ENCODE results near the gene LSM2.

Gene LSM2

GRCh38 chr6:31760790-31761189 lies 46.0 kb downstream of the LSM2 start:
- Histone ChIP-seq H3K4me3 (ENCODE audit: low read length) (no peak overlapping the region), H3K36me3 (ENCODE audit: control insufficient read depth, insufficient read depth, low read length, severe bottlenecking) (no peaks in the 10 kb centered on the region), H3K9me3 (ENCODE audit: control insufficient read depth, low read length) (no peaks in the 10 kb centered on the region), H3K27me3 (replicated peaks; ENCODE audit: control insufficient read depth, insufficient read depth, low read length) (peaks cover under 1% of the 10 kb centered on the region), H3K4me1 (ENCODE audit: control insufficient read depth, insufficient read depth, low read length) (no peaks in the 10 kb centered on the region), H3K9ac (ENCODE audit: low read length) (no peak overlapping the region)
- DNase-seq (ENCODE audit: low read depth) = no peak

- Histone ChIP-seq H3K4me3 (ENCODE audit: low read length) (no peak overlapping the region), H3K36me3 (ENCODE audit: control insufficient read depth, insufficient read depth, low read length, severe bottlenecking) (no peaks in the 10 kb centered on the region), H3K27me3 (replicated peaks; ENCODE audit: control insufficient read depth, insufficient read depth, low read length) (no peaks in the 10 kb centered on the region), H3K4me1 (ENCODE audit: control insufficient read depth, insufficient read depth, low read length) (no peaks in the 10 kb centered on the region), H3K9ac (ENCODE audit: low read length) (no peak overlapping the region), H3K9me3 (ENCODE audit: control insufficient read depth, low read length) (no peaks in the 10 kb centered on the region)
- DNase-seq (ENCODE audit: low read depth) = no peak
These were observed 48.5 kb downstream of the LSM2 start for GRCh38 chr6:31758281-31758680.

DNA sequence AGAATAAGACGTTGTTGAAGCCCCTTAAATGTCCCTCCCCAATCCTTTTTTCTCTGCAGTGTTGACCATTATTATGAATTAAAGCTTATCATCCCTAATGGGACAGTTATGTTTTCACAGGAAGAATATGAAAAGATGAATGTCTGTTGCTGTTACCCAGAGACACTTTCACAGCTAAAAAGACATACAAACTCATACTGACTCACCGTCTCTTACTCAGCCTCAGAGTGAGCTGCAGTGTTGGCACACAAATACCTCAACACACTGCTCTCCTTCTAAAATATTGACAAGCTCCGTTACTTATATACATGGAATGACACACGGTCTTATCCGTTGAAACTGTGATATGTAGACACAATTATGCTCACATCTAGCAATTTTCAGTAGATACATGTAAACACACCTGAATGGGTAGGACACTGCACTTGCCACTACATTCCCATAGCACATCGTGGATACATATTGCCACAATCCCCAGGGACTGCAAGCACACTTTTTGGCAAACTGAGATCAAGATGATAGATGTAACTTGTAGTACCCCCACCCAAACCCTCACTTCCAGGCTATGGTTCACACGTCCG lies 53.9 kb downstream of the LSM2 start:
- DNase-seq (ENCODE audit: low read depth) = peak; percentile 53
- no peaks in the 10 kb centered on the region for H3K9me3 ChIP-seq (ENCODE audit: control insufficient read depth, low read length)

DNA sequence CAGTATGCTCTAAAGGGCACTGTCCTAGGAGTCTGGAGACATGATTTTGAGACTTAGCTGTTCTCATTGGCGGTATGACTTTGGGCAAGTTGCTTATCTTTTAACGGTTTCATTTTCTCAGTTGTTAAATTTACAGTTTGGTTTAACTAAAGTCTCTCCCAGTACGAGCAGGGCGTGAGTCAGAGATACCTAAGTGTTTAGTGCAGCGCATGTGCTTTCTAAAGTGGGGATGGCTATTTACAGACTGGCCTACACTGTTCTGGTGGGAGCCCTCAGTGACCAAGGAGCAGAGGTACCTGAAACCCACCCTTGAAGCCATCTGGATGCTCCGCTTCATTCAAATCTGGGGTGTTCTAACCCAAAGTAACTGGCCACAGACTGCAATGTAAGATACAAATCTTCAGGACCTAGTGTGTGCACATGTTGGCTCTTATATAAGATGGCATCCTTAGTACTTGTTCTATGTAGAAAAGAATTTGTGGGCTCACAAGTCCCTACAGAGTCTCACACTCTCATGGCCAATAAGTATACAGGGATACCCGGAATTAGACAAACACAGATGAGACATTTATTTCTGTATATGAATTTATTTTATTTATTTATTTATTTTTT lies 56.2 kb downstream of the LSM2 start:
- peaks cover 15% of the 10 kb centered on the region for H3K4me1 ChIP-seq (ENCODE audit: control insufficient read depth, insufficient read depth, low read length)
- H3K4me3 ChIP-seq (ENCODE audit: low read length) = no peak overlapping the region
- no peaks in the 10 kb centered on the region for H3K36me3 ChIP-seq (ENCODE audit: control insufficient read depth, insufficient read depth, low read length, severe bottlenecking)
- H3K27me3 ChIP-seq (replicated peaks; ENCODE audit: control insufficient read depth, insufficient read depth, low read length) = no peaks in the 10 kb centered on the region
- DNase-seq (ENCODE audit: low read depth) = no peak
- H3K9ac ChIP-seq (ENCODE audit: low read length) = no peak overlapping the region
- H3K9me3 ChIP-seq (ENCODE audit: control insufficient read depth, low read length) = no peaks in the 10 kb centered on the region

More for the DNA sequence above, 53.9 kb downstream of the LSM2 start:
- Histone ChIP-seq H3K4me1 (ENCODE audit: control insufficient read depth, insufficient read depth, low read length) (peaks cover 7% of the 10 kb centered on the region), H3K4me3 (ENCODE audit: low read length) (no peak overlapping the region), H3K27me3 (replicated peaks; ENCODE audit: control insufficient read depth, insufficient read depth, low read length) (no peaks in the 10 kb centered on the region), H3K9ac (ENCODE audit: low read length) (no peak overlapping the region), H3K36me3 (ENCODE audit: control insufficient read depth, insufficient read depth, low read length, severe bottlenecking) (no peaks in the 10 kb centered on the region)

DNA sequence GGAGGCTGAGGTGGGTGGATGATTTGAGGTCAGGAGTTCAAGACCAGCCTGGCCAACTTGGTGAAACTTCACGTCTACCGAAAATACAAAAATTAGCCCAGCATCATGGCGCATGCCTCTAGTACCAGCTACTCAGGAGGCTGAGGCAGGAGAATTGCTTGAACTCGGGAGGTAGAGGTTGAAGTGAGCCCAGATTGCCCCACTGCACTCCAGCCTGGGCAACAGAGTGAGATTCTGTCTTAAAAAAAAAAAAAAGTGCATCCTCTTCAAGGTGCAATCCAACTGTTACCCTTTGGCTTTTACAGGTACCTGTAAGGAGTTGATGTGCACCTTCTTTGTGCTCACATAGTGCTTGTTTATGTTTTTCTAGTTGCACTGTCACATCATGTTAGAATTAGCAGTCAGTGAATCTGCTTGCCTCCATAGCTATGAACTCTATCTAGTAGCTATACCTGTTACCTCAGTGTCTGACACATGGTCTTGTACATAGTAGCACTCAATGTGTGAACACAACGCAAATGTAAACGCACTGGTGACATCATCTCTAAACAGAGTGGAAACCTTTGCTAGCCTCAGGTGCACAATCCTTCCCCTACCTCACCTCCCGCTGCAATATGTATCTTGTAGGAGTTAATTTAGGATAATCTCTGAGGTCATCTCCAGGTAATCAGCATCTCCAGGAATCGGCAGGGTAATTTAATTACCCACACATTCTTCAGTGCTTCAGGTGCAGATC lies 57.3 kb downstream of the LSM2 start:
- Histone ChIP-seq H3K36me3 (ENCODE audit: control insufficient read depth, insufficient read depth, low read length, severe bottlenecking) (no peaks in the 10 kb centered on the region), H3K4me3 (ENCODE audit: low read length) (no peak overlapping the region), H3K9ac (ENCODE audit: low read length) (no peak overlapping the region), H3K4me1 (ENCODE audit: control insufficient read depth, insufficient read depth, low read length) (peaks cover 15% of the 10 kb centered on the region), H3K27me3 (replicated peaks; ENCODE audit: control insufficient read depth, insufficient read depth, low read length) (no peaks in the 10 kb centered on the region), H3K9me3 (ENCODE audit: control insufficient read depth, low read length) (no peaks in the 10 kb centered on the region)
- no peak for DNase-seq (ENCODE audit: low read depth)

Measured in adipocyte (in vitro differentiated cells).